ENCODE results near the gene PKNOX2. TPM values are rescaled to one million over a fixed set of nuclear protein-coding genes. Genes with fewer than 3 reads are reported as not detected.

PKNOX2 gene
- total and polyA plus RNA-seq, 10 of the 15 experiments (the other 5 are each of a cell fraction or from before 2014, with no cell fraction given), result not detected

- TF ChIP-seq ZBTB40 (IDR thresholded peaks at IDR 0.05; ENCODE audit: borderline replicate concordance) (no peak), BCL11A (IDR thresholded peaks at IDR 0.05; ENCODE audit: low read depth, low read length) (no peak), YY1 (IDR thresholded peaks at IDR 0.05; ENCODE audit: low read depth, low read length) (no peak), EGR1 (IDR thresholded peaks at IDR 0.05; ENCODE audit: borderline replicate concordance in 1 of 2, low read depth in 2 of 2, low read length in 2 of 2) (no peak), FOXK2 (IDR thresholded peaks at IDR 0.05) (no peak)
- TF ChIP-seq, protein P1, sequence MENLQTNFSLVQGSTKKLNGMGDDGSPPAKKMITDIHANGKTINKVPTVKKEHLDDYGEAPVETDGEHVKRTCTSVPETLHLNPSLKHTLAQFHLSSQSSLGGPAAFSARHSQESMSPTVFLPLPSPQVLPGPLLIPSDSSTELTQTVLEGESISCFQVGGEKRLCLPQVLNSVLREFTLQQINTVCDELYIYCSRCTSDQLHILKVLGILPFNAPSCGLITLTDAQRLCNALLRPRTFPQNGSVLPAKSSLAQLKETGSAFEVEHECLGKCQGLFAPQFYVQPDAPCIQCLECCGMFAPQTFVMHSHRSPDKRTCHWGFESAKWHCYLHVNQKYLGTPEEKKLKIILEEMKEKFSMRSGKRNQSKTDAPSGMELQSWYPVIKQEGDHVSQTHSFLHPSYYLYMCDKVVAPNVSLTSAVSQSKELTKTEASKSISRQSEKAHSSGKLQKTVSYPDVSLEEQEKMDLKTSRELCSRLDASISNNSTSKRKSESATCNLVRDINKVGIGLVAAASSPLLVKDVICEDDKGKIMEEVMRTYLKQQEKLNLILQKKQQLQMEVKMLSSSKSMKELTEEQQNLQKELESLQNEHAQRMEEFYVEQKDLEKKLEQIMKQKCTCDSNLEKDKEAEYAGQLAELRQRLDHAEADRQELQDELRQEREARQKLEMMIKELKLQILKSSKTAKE (IDR thresholded peaks at IDR 0.05; ENCODE audit: low read depth, poor library complexity, severe bottlenecking), result no peak
Observed at GRCh38 chr11:125404157-125404810, 239.7 kb downstream of the PKNOX2 start (continued).

Data from GM12878 (cell line).